Measurements from ENCODE around the gene DPP10.
A peak's percentile ranks its signal among the peaks of the same experiment; 100 is the strongest.

Gene DPP10

GRCh38 chr2:115162494-115163293 lies 720.3 kb downstream of the DPP10 start:
- TF ChIP-seq REST (IDR thresholded peaks at IDR 0.05; ENCODE audit: low read depth) (peak; percentile 54), TCF12 (IDR thresholded peaks at IDR 0.05; ENCODE audit: low read depth) (no peak), YY1 (IDR thresholded peaks at IDR 0.05; ENCODE audit: low read depth) (no peak), RAD21 (IDR thresholded peaks at IDR 0.05; ENCODE audit: low read depth) (no peak), CREB1 (IDR thresholded peaks at IDR 0.05; ENCODE audit: low read depth) (no peak), MAX (IDR thresholded peaks at IDR 0.05) (no peak)

- no peak for TF ChIP-seq MAX (IDR thresholded peaks at IDR 0.05)
- TF ChIP-seq ZBTB7A (IDR thresholded peaks at IDR 0.05; ENCODE audit: low read depth): no peak
- no peak for TF ChIP-seq TEAD4 (IDR thresholded peaks at IDR 0.05)
- TF ChIP-seq EP300 (IDR thresholded peaks at IDR 0.05; ENCODE audit: borderline replicate concordance): no peak
- no peak for TF ChIP-seq NFIC (IDR thresholded peaks at IDR 0.05)
- TF ChIP-seq EGR1 (IDR thresholded peaks at IDR 0.05): no peak
- no peak for TF ChIP-seq TAF1 (IDR thresholded peaks at IDR 0.05; ENCODE audit: low read depth)
- TF ChIP-seq TCF12 (IDR thresholded peaks at IDR 0.05; ENCODE audit: low read depth): no peak
Observed at GRCh38 chr2:115163572-115163971, 721.1 kb downstream of the DPP10 start.

GRCh38 chr2:115165529-115166109 lies 723.2 kb downstream of the DPP10 start:
- TF ChIP-seq EGR1 (IDR thresholded peaks at IDR 0.05): no peak
- peak; percentile 42 for TF ChIP-seq RAD21 (IDR thresholded peaks at IDR 0.05; ENCODE audit: low read depth)

- TF ChIP-seq CEBPB (IDR thresholded peaks at IDR 0.05) (no peak), YY1 (IDR thresholded peaks at IDR 0.05; ENCODE audit: low read depth) (no peak), TAF1 (IDR thresholded peaks at IDR 0.05; ENCODE audit: low read depth) (no peak)
Observed at GRCh38 chr2:115168457-115168856, 726.0 kb downstream of the DPP10 start.

- TF ChIP-seq REST (IDR thresholded peaks at IDR 0.05; ENCODE audit: low read depth): no peak
- no peak for TF ChIP-seq USF1 (IDR thresholded peaks at IDR 0.05)
- no peak for TF ChIP-seq EP300 (IDR thresholded peaks at IDR 0.05; ENCODE audit: borderline replicate concordance)
Observed at GRCh38 chr2:115169814-115170213, 727.4 kb downstream of the DPP10 start.

GRCh38 chr2:115171751-115172150 lies 729.3 kb downstream of the DPP10 start:
- TF ChIP-seq EP300 (IDR thresholded peaks at IDR 0.05; ENCODE audit: borderline replicate concordance): no peak
- TF ChIP-seq CREB1 (IDR thresholded peaks at IDR 0.05; ENCODE audit: low read depth): no peak
- no peak for TF ChIP-seq RAD21 (IDR thresholded peaks at IDR 0.05; ENCODE audit: low read depth)
- no peak for TF ChIP-seq FOXM1 (IDR thresholded peaks at IDR 0.05; ENCODE audit: borderline replicate concordance, low read depth)
- no peak for TF ChIP-seq ZBTB7A (IDR thresholded peaks at IDR 0.05; ENCODE audit: low read depth)
- TF ChIP-seq REST (IDR thresholded peaks at IDR 0.05; ENCODE audit: low read depth): no peak
- TF ChIP-seq MAX (IDR thresholded peaks at IDR 0.05): no peak
- no peak for TF ChIP-seq TAF1 (IDR thresholded peaks at IDR 0.05; ENCODE audit: low read depth)
- TF ChIP-seq USF1 (IDR thresholded peaks at IDR 0.05): no peak
- TF ChIP-seq TCF12 (IDR thresholded peaks at IDR 0.05; ENCODE audit: low read depth): no peak
- TF ChIP-seq CEBPB (IDR thresholded peaks at IDR 0.05): no peak
- no peak for TF ChIP-seq TEAD4 (IDR thresholded peaks at IDR 0.05)
- TF ChIP-seq NFIC (IDR thresholded peaks at IDR 0.05): no peak
- no peak for TF ChIP-seq EGR1 (IDR thresholded peaks at IDR 0.05)

Measured in Ishikawa (cell line).